NCI-H187 treated with DMSO at 0.1 percent for 48 hours (cell line): ENCODE measurements around the gene GDF11.

Experiments
- DNase-seq: peaks from one replicate; lab custom pipeline; 2025; lab: John Stamatoyannopoulos, UW

The GDF11 gene

GRCh38 chr12:55795950-55796349, 53.0 kb downstream of the GDF11 start:
- no peak for DNase-seq

- DNase-seq, result no peak
Measured at GRCh38 chr12:55797068-55797467, 54.1 kb downstream of the GDF11 start.

GRCh38 chr12:55797550-55797949, 54.6 kb downstream of the GDF11 start:
- no peak for DNase-seq
